Lung (tissue), 12 donors: ENCODE results near the gene OTUB2. TPM values are rescaled to one million over a fixed set of nuclear protein-coding genes. Genes with fewer than 3 reads are reported as not detected.
A peak's percentile ranks its signal among the peaks of the same experiment; 100 is the strongest.
"Not testable (repeated sequence)": the region's sequence is repeated elsewhere in the genome, so short reads cannot be mapped to it uniquely, and the experiment has no call there.

Source experiments
- ATAC-seq: fragments of 200-7000 bp; cut with Tn5 transposase; one replicate; pipeline ENCODE4 v1.9.1; 2020; ENCODE audit warnings: moderate number of reproducible peaks; ENCODE audit not compliant: insufficient read depth, low FRiP score
- DNase-seq, 3 donors: peaks; one replicate each; pipeline ENCODE4 v3.0.0-alpha.2; 2013 to 2017
- H3K27ac ChIP-seq, 2 donors: one replicate each; pipeline ENCODE4 v1.5.1; 2013; ENCODE audit warnings: mild to moderate bottlenecking in 2 of 2, moderate library complexity in 2 of 2, control low read depth in 1 of 2, inconsistent platforms in 1 of 2, low read depth in 1 of 2, low read length in 1 of 2
- H3K27me3 ChIP-seq, 3 donors: one replicate each; pipeline ENCODE4 v1.5.1; 2013; ENCODE audit warnings: low read length in 2 of 3; ENCODE audit not compliant: control insufficient read depth in 3 of 3, insufficient read depth in 3 of 3
- H3K36me3 ChIP-seq, 4 donors: one replicate each; pipeline ENCODE4 v1.5.1; 2013; ENCODE audit warnings: low read length in 4 of 4, mild to moderate bottlenecking in 1 of 4, moderate library complexity in 1 of 4; ENCODE audit not compliant: control insufficient read depth in 4 of 4, insufficient read depth in 4 of 4
- H3K4me1 ChIP-seq, 5 donors: one replicate each; pipeline ENCODE4 v1.5.1; 2013; ENCODE audit warnings: low read length in 5 of 5, mild to moderate bottlenecking in 2 of 5, moderate library complexity in 1 of 5; ENCODE audit not compliant: control insufficient read depth in 5 of 5, insufficient read depth in 5 of 5
- H3K4me3 ChIP-seq: one replicate; pipeline ENCODE4 v1.5.1; 2013; ENCODE audit warnings: mild to moderate bottlenecking, control low read depth, moderate library complexity
- H3K9ac ChIP-seq, 2 donors: one replicate each; pipeline ENCODE4 v1.5.1; 2013; ENCODE audit warnings: low read length in 2 of 2, control low read depth in 1 of 2; ENCODE audit not compliant: insufficient read depth in 1 of 2
- H3K9me3 ChIP-seq, 4 donors: one replicate each; pipeline ENCODE4 v1.5.1; 2013; ENCODE audit warnings: low read length in 3 of 4, mild to moderate bottlenecking in 1 of 4, moderate library complexity in 1 of 4; ENCODE audit not compliant: control insufficient read depth in 4 of 4, insufficient read depth in 3 of 4
- WGBS, 2 donors: extraction: QIAGEN DNeasy Blood & Tissue Kit; methylation state at CpG; one replicate each; pipeline ENCODE4 v1.1.7; 2013; 5-methylcytosine and 5-hydroxymethylcytosine counted together
- polyA plus RNA-seq, 2 donors: library from polyadenylated mRNA; stranded (reverse); fragments of 200-250 nt; gene quantifications; one replicate each; pipeline ENCODE4 v1.2.1, GENCODE V29; 2013
- total RNA-seq, 2 donors: library from RNA; depleted of rRNA in 1 of 2; stranded (reverse); fragments of >200 nt in 1 of 2; gene quantifications; one replicate each; pipeline ENCODE4 v1.2.1, GENCODE V29; 2014 to 2021
- TF ChIP-seq, protein P1 (sequence below): IDR thresholded peaks from 2 replicates; pipeline ENCODE4 v1.5.1; 2012; ENCODE audit warnings: mild to moderate bottlenecking; ENCODE audit errors: control extremely low read depth, extremely low read depth
- donor health status: control.
- donor health status: control.
- donor health status: Bipolar disorder and iron deficiency.
- donor health status: healthy.
- donor health status: DM: yes; HTN: yes; CAD: no.

The OTUB2 gene
- total and polyA plus RNA-seq, 4 donors, result 0.31 to 2.2 (median 1.6) TPM

DNA sequence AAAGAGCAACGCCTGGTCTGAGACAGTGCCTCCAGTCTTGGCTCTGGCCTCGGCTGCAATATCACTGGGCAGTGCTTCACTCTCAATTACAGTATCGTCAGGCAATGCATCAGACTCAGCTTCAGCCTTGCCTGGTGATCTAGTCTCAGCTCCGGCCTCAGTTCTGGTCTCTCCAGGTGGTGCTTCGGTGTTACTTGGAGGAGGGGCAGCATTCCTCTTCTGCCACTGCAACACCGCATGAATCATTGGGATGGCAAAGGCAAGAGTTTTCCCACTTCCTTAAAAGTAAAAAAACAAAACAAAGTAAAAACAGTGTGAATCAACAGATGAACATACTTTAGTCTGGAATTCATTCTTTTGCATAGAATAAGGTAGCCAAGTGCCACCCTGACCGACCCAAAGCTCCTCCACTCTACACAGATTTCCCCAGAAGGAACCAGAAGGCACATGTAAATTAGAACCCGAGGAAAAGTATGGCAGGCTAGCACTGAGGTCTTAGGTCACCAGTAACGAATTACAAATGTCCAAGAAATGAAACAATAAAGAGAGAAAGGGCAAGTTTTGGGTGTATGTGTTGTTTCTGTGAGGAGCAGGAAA lies 36.3 kb downstream of the OTUB2 start:
- H3K4me3 ChIP-seq, result no peak overlapping the region
- ATAC-seq (no peak), DNase-seq (no peak)
- 77 to 84% methylated on average over 9 of the region's 9 CpGs for WGBS, 2 donors
- TF ChIP-seq, protein P1, sequence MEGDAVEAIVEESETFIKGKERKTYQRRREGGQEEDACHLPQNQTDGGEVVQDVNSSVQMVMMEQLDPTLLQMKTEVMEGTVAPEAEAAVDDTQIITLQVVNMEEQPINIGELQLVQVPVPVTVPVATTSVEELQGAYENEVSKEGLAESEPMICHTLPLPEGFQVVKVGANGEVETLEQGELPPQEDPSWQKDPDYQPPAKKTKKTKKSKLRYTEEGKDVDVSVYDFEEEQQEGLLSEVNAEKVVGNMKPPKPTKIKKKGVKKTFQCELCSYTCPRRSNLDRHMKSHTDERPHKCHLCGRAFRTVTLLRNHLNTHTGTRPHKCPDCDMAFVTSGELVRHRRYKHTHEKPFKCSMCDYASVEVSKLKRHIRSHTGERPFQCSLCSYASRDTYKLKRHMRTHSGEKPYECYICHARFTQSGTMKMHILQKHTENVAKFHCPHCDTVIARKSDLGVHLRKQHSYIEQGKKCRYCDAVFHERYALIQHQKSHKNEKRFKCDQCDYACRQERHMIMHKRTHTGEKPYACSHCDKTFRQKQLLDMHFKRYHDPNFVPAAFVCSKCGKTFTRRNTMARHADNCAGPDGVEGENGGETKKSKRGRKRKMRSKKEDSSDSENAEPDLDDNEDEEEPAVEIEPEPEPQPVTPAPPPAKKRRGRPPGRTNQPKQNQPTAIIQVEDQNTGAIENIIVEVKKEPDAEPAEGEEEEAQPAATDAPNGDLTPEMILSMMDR, result no peak
- peak overlapping the region in 1 of 2 donors; percentile 4 for H3K9ac ChIP-seq
- H3K9me3 ChIP-seq, result peaks cover 0 to 2% (median 0%) of the 10 kb centered on the region in 4 donors
- H3K27ac ChIP-seq, result no peak overlapping the region
- H3K36me3 ChIP-seq, result peaks cover 27 to 45% (median 33%) of the 10 kb centered on the region in 4 donors
- H3K4me1 ChIP-seq, result peaks cover 0 to 14% (median 4%) of the 10 kb centered on the region in 5 donors
- no peaks in the 10 kb centered on the region for H3K27me3 ChIP-seq

DNA sequence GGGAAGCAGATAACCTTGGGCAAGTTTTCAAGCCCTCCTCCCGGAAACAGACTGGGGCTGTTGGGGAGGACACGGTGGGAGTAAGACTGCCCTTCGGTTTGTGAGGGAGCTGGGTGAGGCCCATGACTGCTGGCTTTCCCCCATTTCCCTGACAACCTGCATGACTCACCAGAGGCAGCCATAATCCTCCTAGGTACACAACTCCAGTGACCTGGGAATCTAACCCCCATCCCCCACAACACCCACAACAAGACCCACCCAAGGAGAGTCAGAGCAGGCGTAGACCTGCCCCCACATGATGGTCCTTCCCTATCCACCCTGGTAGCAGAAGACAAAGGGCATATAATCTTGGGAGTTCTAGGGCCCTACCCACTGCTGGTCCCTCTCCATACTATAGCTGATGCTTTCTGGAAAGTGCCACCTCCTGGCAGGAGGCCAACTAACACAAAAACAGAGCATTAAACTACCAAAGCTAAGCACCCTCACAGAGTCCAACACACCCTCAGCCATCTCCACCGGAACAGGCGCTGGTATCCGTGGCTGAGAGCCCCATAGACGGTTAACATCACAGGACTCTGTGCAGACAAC lies 40.0 kb downstream of the OTUB2 start:
- Histone ChIP-seq H3K27me3 (no peaks in the 10 kb centered on the region), H3K4me3 (no peak overlapping the region), H3K9me3 (peaks cover 0 to 2% (median under 1%) of the 10 kb centered on the region in 4 donors), H3K9ac (no peak overlapping the region), H3K4me1 (peaks cover 0 to 10% (median 4%) of the 10 kb centered on the region in 5 donors), H3K36me3 (peaks cover 3 to 10% (median 7%) of the 10 kb centered on the region in 4 donors), H3K27ac (no peak overlapping the region)
- no peak for ATAC-seq
- 73 to 74% methylated on average over 8 of the region's 8 CpGs for WGBS, 2 donors
- TF ChIP-seq, protein P1, result no peak
- DNase-seq, result no peak

DNA sequence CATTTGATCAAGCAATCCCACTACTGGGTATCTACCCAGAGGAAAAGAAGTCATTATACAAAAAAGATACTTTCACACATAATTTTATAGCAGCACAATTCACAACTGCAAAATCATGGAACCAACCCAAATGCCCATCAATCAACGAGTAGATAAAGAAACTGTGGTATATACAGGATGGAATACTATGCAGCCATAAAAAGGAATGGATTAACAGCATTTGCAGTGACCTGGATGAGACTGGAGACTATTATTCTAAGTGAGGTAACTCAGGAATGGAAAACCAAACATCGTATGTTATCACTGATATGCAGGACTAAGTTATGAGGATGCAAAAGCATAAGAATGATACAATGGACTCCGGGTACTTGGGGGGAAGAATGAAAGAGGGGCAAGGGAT lies 45.9 kb downstream of the OTUB2 start:
- H3K9ac ChIP-seq, H3K4me1 ChIP-seq: not testable (repeated sequence)
- 96 to 97% methylated on average over 3 of the region's 3 CpGs for WGBS, 2 donors

DNA sequence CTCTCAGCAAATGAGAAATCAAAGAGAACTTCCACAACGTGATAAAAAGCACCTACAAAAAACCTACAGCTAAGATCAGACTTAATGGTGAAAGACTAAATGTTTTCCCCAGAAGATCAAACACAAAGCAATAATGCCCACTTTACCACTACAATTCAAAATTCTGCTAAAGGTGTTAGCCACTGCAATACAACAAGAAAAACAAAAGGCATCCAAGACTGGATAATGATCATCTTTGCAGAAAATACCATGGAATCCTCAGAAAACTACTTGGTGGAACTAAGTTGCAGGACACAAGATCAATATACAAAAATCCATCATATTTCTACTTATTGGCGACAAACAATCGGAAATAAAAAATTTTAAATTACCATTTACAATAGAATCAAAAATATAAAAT lies 48.4 kb downstream of the OTUB2 start:
- H3K4me3 ChIP-seq, result no peak overlapping the region
- H3K27ac ChIP-seq, result no peak overlapping the region
- WGBS, 2 donors, result 97% methylated on average over 3 of the region's 3 CpGs
- DNase-seq (no peak), ATAC-seq (no peak)
- TF ChIP-seq, protein P1, result no peak
- peaks cover 0 to 8% (median 1%) of the 10 kb centered on the region in 4 donors for H3K9me3 ChIP-seq
- peaks cover 6 to 25% (median 16%) of the 10 kb centered on the region in 4 donors for H3K36me3 ChIP-seq
- H3K27me3 ChIP-seq, result no peaks in the 10 kb centered on the region
- peaks cover 6 to 25% (median 22%) of the 10 kb centered on the region in 5 donors for H3K4me1 ChIP-seq
- H3K9ac ChIP-seq, result no peak overlapping the region

More for the DNA sequence above, 45.9 kb downstream of the OTUB2 start:
- H3K36me3 ChIP-seq, DNase-seq, H3K27me3 ChIP-seq, H3K9me3 ChIP-seq, ATAC-seq, H3K27ac ChIP-seq, H3K4me3 ChIP-seq: not testable (repeated sequence)
